A549 (cell line): ENCODE measurements around the gene TMEM8B.

ENCODE experiments used
- CEBPB ChIP-seq, 2 experiments: fragments of >200 bp in 1 of 2; sonication (Bioruptor Twin) in 1 of 2; formaldehyde crosslinking in 1 of 2; IDR thresholded peaks; 2 replicates each; pipeline ENCODE4 v1.6.1; 2012 to 2016
- FOSL2 ChIP-seq, 2 experiments: fragments of 450-650 bp in 1 of 2; fragments of >200 bp in 1 of 2; sonication (Bioruptor Twin) in 1 of 2; formaldehyde crosslinking; IDR thresholded peaks; 2 replicates each; pipeline versions ENCODE4 v1.5.0 to v1.6.1; 2016 to 2020; ENCODE audit warnings: mild to moderate bottlenecking in 1 of 2, moderate library complexity in 1 of 2
- KDM1A ChIP-seq: fragments of 200-600 bp; sonication (generic); IDR thresholded peaks from 2 replicates; pipeline ENCODE4 v1.6.1; 2016; ENCODE audit warnings: low read depth, mild to moderate bottlenecking
- MAFK ChIP-seq: fragments of 450-650 bp; IDR thresholded peaks from 2 replicates; pipeline ENCODE4 v1.6.1; 2014; ENCODE audit not compliant: partially characterized antibody
- MYC ChIP-seq: IDR thresholded peaks from 2 replicates; pipeline ENCODE4 v1.6.1; 2012; ENCODE audit warnings: mild to moderate bottlenecking, inconsistent platforms, low read length, improper control_type of control experiment, borderline replicate concordance
- PHF8 ChIP-seq: fragments of 200-600 bp; sonication (generic); IDR thresholded peaks from 2 replicates; pipeline ENCODE4 v1.6.1; 2016; ENCODE audit warnings: low read depth, mild to moderate bottlenecking, antibody characterized with exemption, moderate library complexity, borderline replicate concordance
- POLR2A ChIP-seq: IDR thresholded peaks from 2 replicates; pipeline ENCODE4 v1.6.1; 2012; ENCODE audit warnings: mild to moderate bottlenecking, low read length
- POLR2AphosphoS2 ChIP-seq: conservative IDR thresholded peaks from 2 replicates; pipeline ENCODE4 v1.6.1; 2012; ENCODE audit warnings: low read length, improper control_type of control experiment, inconsistent platforms
- RNF2 ChIP-seq: fragments of 200-600 bp; sonication (generic); IDR thresholded peaks from 2 replicates; pipeline ENCODE4 v1.6.1; 2016; ENCODE audit warnings: low read depth, mild to moderate bottlenecking, antibody characterized with exemption, moderate library complexity, borderline replicate concordance
- SMC3 ChIP-seq: fragments of >200 bp; sonication (Bioruptor Twin); formaldehyde crosslinking; IDR thresholded peaks from 3 replicates; pipeline ENCODE4 v1.6.1; 2018; ENCODE audit warnings: inconsistent platforms
- TF ChIP-seq, protein P1 (sequence below): fragments of >200 bp; sonication (Bioruptor Twin); formaldehyde crosslinking; IDR thresholded peaks from 3 replicates; pipeline ENCODE4 v1.5.1; 2016
- TF ChIP-seq, protein P2 (sequence below): fragments of 200-600 bp; sonication (generic); IDR thresholded peaks from 2 replicates; pipeline ENCODE4 v1.6.1; 2016; ENCODE audit warnings: antibody characterized with exemption, mild to moderate bottlenecking, moderate library complexity
- TF ChIP-seq, protein P3 (sequence below): fragments of 150-350 bp; IDR thresholded peaks from 2 replicates; pipeline ENCODE4 v1.6.1; 2014; ENCODE audit warnings: low read depth, mild to moderate bottlenecking, low read length

DNA sequence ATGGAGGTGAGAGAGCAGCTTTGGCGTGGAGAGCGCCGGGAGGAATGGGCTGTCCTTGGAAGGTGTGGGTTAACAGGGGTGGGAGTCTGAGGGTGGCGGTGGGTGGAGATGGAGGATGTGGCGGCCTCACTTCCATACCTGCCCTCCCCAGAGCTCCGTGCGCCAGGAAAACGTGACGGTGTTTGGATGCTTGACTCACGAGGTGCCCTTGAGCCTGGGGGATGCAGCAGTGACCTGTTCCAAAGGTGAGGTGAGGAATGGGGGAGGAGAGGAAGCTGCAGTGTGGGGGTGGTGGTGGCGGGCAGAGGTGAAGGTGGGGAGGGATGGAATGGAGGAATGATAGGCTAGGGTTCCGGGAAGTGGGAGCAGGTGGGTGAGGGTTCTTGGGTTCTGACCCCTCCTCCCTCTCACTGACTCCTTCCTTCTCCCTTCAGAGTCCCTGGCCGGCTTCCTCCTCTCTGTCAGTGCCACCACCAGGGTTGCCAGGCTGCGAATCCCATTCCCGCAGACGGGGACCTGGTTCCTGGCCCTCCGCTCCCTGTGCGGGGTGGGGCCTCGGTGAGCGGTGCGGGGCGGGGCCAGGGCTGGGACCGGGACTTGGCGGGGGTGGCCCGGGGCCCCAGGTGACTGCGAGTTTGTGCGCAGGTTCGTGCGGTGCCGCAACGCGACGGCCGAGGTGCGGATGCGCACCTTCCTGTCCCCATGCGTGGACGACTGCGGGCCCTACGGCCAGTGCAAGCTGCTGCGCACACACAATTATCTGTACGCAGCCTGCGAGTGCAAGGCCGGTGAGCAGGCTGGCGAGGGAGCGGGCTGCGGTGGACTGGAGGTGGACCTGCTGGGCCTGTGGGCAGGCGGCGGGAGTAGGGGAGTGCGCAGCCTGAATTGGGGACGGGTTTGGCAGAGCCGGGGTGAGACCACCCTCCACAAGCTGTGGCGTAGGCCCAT, 17.1 kb downstream of the TMEM8B start:
- TF ChIP-seq POLR2A (no peak), FOSL2 (IDR thresholded peaks at IDR 0.05) (no peak), FOSL2 (CRISPR knock-in tag; IDR thresholded peaks at IDR 0.05) (no peak), MAFK (no peak), RNF2 (no peak), CEBPB (IDR thresholded peaks at IDR 0.05) (no peak), SMC3 (no peak), MYC (no peak), PHF8 (no peak), KDM1A (no peak), POLR2AphosphoS2 (no peak)
- TF ChIP-seq, protein P1, sequence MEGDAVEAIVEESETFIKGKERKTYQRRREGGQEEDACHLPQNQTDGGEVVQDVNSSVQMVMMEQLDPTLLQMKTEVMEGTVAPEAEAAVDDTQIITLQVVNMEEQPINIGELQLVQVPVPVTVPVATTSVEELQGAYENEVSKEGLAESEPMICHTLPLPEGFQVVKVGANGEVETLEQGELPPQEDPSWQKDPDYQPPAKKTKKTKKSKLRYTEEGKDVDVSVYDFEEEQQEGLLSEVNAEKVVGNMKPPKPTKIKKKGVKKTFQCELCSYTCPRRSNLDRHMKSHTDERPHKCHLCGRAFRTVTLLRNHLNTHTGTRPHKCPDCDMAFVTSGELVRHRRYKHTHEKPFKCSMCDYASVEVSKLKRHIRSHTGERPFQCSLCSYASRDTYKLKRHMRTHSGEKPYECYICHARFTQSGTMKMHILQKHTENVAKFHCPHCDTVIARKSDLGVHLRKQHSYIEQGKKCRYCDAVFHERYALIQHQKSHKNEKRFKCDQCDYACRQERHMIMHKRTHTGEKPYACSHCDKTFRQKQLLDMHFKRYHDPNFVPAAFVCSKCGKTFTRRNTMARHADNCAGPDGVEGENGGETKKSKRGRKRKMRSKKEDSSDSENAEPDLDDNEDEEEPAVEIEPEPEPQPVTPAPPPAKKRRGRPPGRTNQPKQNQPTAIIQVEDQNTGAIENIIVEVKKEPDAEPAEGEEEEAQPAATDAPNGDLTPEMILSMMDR: no peak
- TF ChIP-seq, protein P2, sequence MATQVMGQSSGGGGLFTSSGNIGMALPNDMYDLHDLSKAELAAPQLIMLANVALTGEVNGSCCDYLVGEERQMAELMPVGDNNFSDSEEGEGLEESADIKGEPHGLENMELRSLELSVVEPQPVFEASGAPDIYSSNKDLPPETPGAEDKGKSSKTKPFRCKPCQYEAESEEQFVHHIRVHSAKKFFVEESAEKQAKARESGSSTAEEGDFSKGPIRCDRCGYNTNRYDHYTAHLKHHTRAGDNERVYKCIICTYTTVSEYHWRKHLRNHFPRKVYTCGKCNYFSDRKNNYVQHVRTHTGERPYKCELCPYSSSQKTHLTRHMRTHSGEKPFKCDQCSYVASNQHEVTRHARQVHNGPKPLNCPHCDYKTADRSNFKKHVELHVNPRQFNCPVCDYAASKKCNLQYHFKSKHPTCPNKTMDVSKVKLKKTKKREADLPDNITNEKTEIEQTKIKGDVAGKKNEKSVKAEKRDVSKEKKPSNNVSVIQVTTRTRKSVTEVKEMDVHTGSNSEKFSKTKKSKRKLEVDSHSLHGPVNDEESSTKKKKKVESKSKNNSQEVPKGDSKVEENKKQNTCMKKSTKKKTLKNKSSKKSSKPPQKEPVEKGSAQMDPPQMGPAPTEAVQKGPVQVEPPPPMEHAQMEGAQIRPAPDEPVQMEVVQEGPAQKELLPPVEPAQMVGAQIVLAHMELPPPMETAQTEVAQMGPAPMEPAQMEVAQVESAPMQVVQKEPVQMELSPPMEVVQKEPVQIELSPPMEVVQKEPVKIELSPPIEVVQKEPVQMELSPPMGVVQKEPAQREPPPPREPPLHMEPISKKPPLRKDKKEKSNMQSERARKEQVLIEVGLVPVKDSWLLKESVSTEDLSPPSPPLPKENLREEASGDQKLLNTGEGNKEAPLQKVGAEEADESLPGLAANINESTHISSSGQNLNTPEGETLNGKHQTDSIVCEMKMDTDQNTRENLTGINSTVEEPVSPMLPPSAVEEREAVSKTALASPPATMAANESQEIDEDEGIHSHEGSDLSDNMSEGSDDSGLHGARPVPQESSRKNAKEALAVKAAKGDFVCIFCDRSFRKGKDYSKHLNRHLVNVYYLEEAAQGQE: no peak
- TF ChIP-seq, protein P3, sequence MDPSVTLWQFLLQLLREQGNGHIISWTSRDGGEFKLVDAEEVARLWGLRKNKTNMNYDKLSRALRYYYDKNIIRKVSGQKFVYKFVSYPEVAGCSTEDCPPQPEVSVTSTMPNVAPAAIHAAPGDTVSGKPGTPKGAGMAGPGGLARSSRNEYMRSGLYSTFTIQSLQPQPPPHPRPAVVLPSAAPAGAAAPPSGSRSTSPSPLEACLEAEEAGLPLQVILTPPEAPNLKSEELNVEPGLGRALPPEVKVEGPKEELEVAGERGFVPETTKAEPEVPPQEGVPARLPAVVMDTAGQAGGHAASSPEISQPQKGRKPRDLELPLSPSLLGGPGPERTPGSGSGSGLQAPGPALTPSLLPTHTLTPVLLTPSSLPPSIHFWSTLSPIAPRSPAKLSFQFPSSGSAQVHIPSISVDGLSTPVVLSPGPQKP: no peak
